ENCODE results near the gene PPP1R13B.

The PPP1R13B gene

DNA sequence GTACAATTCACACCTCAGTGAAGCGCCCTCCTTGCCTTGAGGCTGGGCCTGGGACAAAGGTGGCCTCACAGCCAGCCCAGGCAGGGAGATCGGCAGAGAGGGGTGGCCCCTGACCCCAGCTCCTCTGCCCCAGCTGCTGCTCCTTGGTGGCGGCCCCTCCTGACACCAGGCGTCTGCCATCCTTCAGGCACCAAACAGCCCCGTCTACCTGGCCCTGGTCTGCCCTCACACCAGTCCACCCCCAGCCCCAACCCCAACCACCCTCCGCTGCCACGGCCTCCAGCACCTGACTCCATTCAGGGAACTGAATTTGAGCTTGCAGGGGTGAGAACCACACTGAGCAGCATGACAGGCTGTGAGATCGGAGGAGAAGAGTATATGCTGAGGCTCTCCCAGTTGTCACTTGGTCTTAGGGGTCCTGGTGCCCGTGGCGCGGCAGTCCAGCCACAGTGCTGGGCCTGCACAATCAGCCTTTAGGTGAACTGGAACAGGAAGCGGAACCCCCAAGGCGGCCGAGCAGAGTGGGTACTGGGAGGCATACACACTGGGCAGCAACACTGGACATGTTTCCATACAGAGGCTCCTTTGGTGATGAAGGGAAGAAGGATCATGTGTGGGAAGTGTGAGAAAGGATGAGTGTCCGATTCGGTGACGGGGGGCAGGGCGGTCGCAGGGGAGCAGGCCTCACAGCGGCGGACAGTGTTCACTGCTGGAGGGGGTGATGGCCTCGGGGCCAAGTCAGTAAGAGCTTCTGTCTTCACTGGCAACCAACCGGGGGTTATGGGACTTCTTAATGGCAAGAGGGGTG lies 113.1 kb downstream of the PPP1R13B start:
- in situ Hi-C loops (cut with HindIII; ENCODE audit: low sequenced_read_pairs): no loop called here

DNA sequence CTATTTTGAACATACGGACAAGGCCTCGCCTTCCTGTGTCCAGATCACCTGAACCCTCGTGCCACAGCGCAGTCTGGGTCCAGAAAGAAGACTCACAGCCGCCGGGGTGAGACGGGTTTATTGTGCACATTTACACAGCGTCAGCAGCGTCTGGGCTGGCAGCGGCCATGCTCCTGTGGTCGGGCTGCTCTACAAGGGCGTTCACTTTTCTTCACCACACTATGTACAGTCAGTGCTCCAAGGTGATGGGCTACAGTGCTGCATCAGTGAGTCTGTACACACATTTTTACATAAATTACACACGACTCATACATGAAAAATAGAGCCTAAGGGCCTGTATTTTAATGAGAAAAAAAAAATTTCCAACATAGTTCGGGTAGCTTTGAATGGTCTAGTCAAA lies 113.7 kb downstream of the PPP1R13B start:
- in situ Hi-C loops (cut with HindIII; ENCODE audit: low sequenced_read_pairs): no loop called here

- in situ Hi-C loops (cut with HindIII; ENCODE audit: low sequenced_read_pairs): no loop called here
Observed at GRCh38 chr14:103732868-103733620, 114.3 kb downstream of the PPP1R13B start.

DNA sequence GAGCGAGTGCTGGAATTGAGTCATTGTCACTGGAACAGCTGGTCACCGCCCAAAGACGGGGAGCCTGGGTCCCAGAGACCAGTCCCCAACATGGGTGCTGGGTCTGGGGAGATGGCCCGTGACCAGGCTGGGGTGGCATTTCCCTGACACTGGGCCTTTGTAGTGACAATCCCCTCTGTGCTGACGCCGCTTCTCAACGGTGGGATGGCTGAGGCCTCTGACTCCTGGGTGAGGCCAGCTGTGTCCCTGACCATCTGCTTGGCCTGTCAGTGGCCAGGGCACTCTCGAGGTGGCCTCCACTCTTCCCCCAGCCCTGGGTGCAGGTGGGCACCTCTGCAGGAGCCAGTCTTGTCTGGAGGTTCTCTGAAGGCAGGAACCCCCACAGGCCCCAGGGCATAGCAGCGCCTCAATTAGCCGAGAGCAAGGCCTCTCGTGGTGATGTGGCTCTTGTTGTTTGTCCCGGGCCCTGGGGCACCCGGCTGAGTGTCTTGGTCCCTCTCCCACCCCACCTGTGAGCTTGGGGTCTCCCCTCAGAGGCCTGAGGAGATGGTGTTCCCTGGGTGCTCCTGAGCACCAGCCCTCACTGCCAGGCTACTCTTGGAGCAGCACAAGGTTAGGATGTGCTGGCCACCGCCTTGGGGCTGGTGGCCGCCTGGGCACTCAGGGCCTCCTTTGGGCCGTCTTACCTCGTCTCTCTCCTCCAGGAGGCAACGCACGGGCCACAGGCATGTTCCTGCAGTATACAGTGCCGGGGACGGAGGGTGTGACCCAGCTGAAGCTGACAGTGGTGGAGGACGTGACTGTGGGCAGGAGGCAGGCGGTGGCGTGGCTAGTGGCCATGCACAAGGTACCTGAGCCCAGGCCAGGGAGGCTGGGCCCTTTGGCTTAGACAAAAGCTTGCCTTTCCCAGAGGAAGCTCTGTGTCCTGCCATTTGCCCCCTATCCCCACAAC lies 115.2 kb downstream of the PPP1R13B start:
- in situ Hi-C loops (cut with HindIII; ENCODE audit: low sequenced_read_pairs): no loop called here

DNA sequence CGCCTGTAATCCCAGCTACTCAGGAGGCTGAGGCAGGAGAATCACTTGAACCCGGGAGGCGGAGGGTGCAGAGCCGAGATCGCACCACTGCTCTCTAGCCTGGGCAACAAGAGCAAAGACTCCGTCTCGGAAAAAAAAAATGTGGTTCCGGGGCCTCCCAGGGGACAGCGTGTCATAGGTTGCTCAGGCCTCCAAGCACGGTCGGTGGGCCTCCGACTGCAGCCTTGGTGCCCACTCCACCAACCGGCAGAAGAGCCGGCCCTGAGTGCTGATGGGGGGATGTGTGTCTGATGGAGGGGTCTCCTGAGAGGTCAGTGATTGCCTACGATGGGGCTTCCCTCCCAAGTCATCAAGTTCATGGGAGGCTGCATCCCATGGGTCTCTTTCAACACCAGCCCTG lies 115.9 kb downstream of the PPP1R13B start:
- in situ Hi-C loops (cut with HindIII; ENCODE audit: low sequenced_read_pairs): no loop called here

- in situ Hi-C loops (cut with HindIII; ENCODE audit: low sequenced_read_pairs): no loop called here
Observed at GRCh38 chr14:103730490-103731035, 116.8 kb downstream of the PPP1R13B start.

DNA sequence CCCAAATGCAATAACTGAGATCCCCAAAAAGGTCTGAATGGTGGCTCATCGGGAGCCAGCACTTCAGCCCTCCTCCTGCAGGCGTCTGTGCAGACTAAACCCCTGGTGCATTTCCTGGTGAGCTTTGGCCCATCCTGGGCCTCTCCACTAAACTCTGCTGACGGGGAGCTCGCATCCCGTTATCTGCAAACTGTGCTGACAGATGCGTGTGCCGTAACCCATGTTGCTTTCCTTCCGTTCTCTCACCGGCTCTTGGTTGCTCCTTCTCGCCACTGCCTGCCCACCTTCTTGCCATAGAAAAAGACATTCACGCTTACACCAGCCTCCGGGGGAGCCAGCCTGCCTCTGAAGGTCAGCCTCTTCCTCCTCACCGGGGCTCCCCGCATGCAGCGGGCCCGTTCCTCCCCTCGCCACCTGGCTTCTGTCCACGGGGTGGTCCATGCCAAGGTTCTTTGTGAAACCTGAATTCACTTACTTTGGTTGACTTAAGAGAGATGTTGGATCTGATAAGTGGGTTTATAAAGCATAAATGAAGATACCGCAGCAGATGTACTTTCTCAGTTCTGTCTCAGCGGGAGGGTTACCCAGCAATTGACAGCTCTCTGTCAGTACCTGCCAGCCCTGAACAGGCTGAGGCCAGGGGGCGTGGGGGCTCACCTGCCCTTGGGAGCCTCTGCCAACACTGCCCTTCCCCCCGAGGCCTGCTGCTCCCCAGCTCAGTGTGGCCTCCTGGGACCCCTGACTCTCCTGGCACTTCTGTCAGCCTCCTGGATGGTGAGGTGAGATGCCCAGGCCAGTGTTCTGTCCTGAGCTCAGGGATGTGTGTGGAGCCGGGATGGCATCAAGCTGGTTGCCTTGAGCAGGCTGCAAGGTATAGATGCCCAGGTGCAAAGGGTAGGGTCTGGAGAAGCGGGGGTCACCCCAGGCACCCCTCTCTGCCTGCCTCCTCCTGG lies 117.6 kb downstream of the PPP1R13B start:
- in situ Hi-C loops (cut with HindIII; ENCODE audit: low sequenced_read_pairs): no loop called here

DNA sequence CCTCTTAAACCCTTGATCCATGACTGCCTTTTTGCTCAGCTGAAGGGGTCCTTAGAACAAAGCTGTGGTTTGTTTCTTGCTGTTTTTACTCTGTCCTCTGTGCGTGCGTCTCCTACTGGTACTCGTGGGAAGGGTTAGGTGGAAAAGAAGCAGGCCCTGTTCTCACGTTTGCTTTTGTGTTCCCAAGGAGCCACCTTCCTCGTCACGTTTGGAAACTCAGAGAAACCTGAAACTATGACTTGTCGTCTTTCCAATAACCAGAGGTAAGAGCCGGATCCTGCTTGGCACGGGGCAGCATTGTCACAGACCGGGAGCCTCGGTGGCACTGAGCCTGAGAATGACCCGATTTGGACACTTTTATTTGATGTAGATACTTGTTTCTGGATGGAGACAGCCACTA lies 118.7 kb downstream of the PPP1R13B start:
- in situ Hi-C loops (cut with HindIII; ENCODE audit: low sequenced_read_pairs): no loop called here

GRCh38 chr14:103728141-103728540 lies 119.2 kb downstream of the PPP1R13B start:
- in situ Hi-C loops (cut with HindIII; ENCODE audit: low sequenced_read_pairs): no loop called here

DNA sequence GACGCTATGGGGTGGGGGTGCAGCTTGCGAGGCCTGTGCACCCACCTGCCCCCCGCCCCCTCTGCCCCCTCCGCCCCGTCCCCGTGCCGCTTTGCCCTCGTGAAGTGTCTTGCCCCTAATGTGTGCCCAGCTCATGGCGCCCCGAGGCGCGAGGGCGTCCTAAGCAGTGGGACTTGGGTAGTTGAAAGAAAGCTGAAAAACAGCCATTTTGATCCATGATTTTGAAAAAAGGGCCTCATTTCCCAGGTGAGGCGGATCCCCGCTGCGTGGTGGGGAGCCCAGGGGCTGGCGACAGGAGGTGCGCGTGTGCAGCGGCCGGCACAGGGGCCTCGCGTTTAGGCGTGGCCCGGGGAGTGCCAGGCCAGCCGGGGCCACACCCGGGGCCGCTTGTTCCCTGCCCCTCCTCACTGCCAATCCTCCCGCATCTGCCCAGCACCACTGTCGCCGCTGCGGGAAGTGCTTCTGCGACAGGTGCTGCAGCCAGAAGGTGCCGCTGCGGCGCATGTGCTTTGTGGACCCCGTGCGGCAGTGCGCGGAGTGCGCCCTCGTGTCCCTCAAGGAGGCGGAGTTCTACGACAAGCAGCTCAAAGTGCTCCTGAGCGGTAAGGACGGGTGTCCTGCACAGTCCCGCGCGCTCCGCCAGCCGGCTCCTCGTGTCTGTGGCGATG lies 119.9 kb downstream of the PPP1R13B start:
- in situ Hi-C loops (cut with HindIII; ENCODE audit: low sequenced_read_pairs): no loop called here

- in situ Hi-C loops (cut with HindIII; ENCODE audit: low sequenced_read_pairs): no loop called here
Observed at GRCh38 chr14:103726474-103726873, 120.9 kb downstream of the PPP1R13B start.

DNA sequence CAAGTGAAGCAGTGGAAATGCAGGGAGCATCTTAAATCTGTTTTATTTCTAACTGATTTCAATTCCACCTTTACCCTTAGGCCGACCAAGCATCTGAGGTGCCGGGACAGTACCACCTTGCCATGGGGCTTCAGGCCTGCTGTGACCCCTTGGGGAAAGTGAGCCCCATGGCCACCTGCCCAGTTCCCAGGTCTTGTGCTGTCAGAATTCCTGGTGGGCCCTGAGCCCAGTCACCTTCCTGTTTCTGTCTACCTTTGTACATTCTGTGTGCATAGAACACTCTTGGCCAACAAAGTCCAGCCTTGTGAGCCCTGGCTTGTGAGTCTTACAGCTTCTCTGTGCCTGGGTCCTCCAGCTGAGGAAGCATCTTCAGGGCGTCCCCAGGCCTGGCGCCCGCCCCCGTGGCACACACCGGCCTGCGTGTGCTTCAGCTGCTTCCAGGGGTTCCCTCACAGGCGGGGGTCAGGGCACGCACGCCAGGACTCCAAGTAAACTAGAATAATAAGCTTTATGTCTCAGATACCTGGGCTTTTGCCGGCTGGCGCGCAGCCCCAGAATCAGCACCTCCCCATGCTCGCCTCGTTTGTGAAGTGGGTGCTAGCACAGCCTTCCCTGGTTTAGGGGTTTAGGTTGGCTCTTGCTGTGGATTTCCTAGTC lies 121.5 kb downstream of the PPP1R13B start:
- in situ Hi-C loops (cut with HindIII; ENCODE audit: low sequenced_read_pairs): no loop called here

- in situ Hi-C loops (cut with HindIII; ENCODE audit: low sequenced_read_pairs): no loop called here
Observed at GRCh38 chr14:103725001-103725682, 122.2 kb downstream of the PPP1R13B start.

- in situ Hi-C loops (cut with HindIII; ENCODE audit: low sequenced_read_pairs): no loop called here
Observed at GRCh38 chr14:103724116-103724515, 123.3 kb downstream of the PPP1R13B start.

GRCh38 chr14:103723748-103724081 lies 123.7 kb downstream of the PPP1R13B start:
- in situ Hi-C loops (cut with HindIII; ENCODE audit: low sequenced_read_pairs): no loop called here

GRCh38 chr14:103721334-103722120 lies 125.8 kb downstream of the PPP1R13B start:
- in situ Hi-C loops (cut with HindIII; ENCODE audit: low sequenced_read_pairs): no loop called here

GRCh38 chr14:103719751-103720150 lies 127.6 kb downstream of the PPP1R13B start:
- in situ Hi-C loops (cut with HindIII; ENCODE audit: low sequenced_read_pairs): loop anchor here (5.0 kb wide), 2 partner anchors 42 to 82 kb away; no protein-coding TSS in a partner anchor

All from endothelial cell of hepatic sinusoid (primary cell).